Activated T-helper 1 cell treated with Interleukin-2 at 50 U/mL for 16 hours (primary cell): ENCODE results near the gene ELL.
A peak's percentile ranks its signal among the peaks of the same experiment; 100 is the strongest.

Experiments
- DNase-seq: peaks from one replicate; pipeline ENCODE4 v3.0.0-alpha.2; 2020; ENCODE audit warnings: low read depth

ELL gene

GRCh38 chr19:18469069-18469846 is 52.6 kb downstream of the ELL start:
- peak; percentile 33 for DNase-seq

- DNase-seq: no peak
Observed at GRCh38 chr19:18468517-18468916, 53.4 kb downstream of the ELL start.

- no peak for DNase-seq
Observed at GRCh38 chr19:18467978-18468377, 53.9 kb downstream of the ELL start.

GRCh38 chr19:18466354-18466753 is 55.5 kb downstream of the ELL start:
- no peak for DNase-seq

GRCh38 chr19:18465964-18466339 is 55.9 kb downstream of the ELL start:
- DNase-seq: no peak

GRCh38 chr19:18465214-18465963 is 56.5 kb downstream of the ELL start:
- DNase-seq: no peak

- DNase-seq: no peak
Observed at GRCh38 chr19:18464646-18465045, 57.2 kb downstream of the ELL start.

GRCh38 chr19:18461471-18461870 is 60.4 kb downstream of the ELL start:
- no peak for DNase-seq

GRCh38 chr19:18460900-18461299 is 61.0 kb downstream of the ELL start:
- no peak for DNase-seq

GRCh38 chr19:18457483-18458331 is 64.2 kb downstream of the ELL start:
- DNase-seq: no peak

- no peak for DNase-seq
Observed at GRCh38 chr19:18456974-18457373, 64.9 kb downstream of the ELL start.

- no peak for DNase-seq
Observed at GRCh38 chr19:18456279-18456678, 65.6 kb downstream of the ELL start.

GRCh38 chr19:18453269-18454024 is 68.4 kb downstream of the ELL start:
- DNase-seq: no peak

GRCh38 chr19:18452386-18452785 is 69.5 kb downstream of the ELL start:
- no peak for DNase-seq

- DNase-seq: peak; percentile 75
Observed at GRCh38 chr19:18450931-18451836, 70.7 kb downstream of the ELL start.

- DNase-seq: no peak
Observed at GRCh38 chr19:18450021-18450930, 71.6 kb downstream of the ELL start.

GRCh38 chr19:18449552-18449951 is 72.3 kb downstream of the ELL start:
- no peak for DNase-seq

- no peak for DNase-seq
Observed at GRCh38 chr19:18446811-18447359, 75.0 kb downstream of the ELL start.

- DNase-seq: no peak
Observed at GRCh38 chr19:18446145-18446810, 75.6 kb downstream of the ELL start.
